ENCODE data around the gene MXRA8.

GRCh38 chr1:1397839-1398523, 39.6 kb upstream of the MXRA8 start:
- TF ChIP-seq POLR2AphosphoS5 (IDR thresholded peaks at IDR 0.05; ENCODE audit: low read depth, low read length) = no peak
- TF ChIP-seq REST (IDR thresholded peaks at IDR 0.05; ENCODE audit: insufficient read depth in 1 of 2, low read depth in 2 of 2, low read length in 2 of 2) = no peak
